Chondrocyte (in vitro differentiated cells): ENCODE results near the gene RAB14. TPM values are rescaled to one million over a fixed set of nuclear protein-coding genes. Genes with fewer than 3 reads are reported as not detected.

Source experiments
- DNase-seq: peaks from one replicate; pipeline ENCODE4 v3.0.0; 2021; ENCODE audit warnings: mixed read lengths, low spot score
- H3K27ac Mint-ChIP-seq: one replicate; pipeline ENCODE4 v1.8.0; 2021; ENCODE audit warnings: mild to moderate bottlenecking, moderate library complexity, mixed read lengths; ENCODE audit not compliant: unreplicated experiment
- H3K27me3 Mint-ChIP-seq: 2 replicates; pipeline ENCODE4 v1.8.0; 2021; ENCODE audit warnings: low read depth, mixed read lengths
- H3K36me3 Mint-ChIP-seq: 2 replicates; pipeline ENCODE4 v1.8.0; 2021; ENCODE audit warnings: low read depth, mixed read lengths
- H3K4me1 Mint-ChIP-seq: 2 replicates; pipeline ENCODE4 v1.8.0; 2021; ENCODE audit warnings: low read depth, mild to moderate bottlenecking, mixed read lengths
- H3K4me3 Mint-ChIP-seq: one replicate; pipeline ENCODE4 v1.8.0; 2021; ENCODE audit warnings: mild to moderate bottlenecking, moderate library complexity, mixed read lengths; ENCODE audit not compliant: unreplicated experiment
- H3K9me3 Mint-ChIP-seq: 2 replicates; pipeline ENCODE4 v1.8.0; 2021; ENCODE audit warnings: low read depth, mixed read lengths
- total RNA-seq: library from RNA; stranded (reverse); gene quantifications from 3 replicates; pipeline ENCODE4 v1.2.1, GENCODE V29; 2021
- TF ChIP-seq, protein P1 (sequence below): fragments of 200-600 bp; sonication (generic); IDR thresholded peaks from 2 replicates; pipeline ENCODE4 v1.5.0; 2021; ENCODE audit warnings: antibody characterized with exemption, mild to moderate bottlenecking, moderate library complexity

The RAB14 gene
- total RNA-seq, 1 donor from 2014 or later: 64.3 TPM

GRCh38 chr9:121143771-121144170 is 57.9 kb downstream of the RAB14 start:
- TF ChIP-seq, protein P1, sequence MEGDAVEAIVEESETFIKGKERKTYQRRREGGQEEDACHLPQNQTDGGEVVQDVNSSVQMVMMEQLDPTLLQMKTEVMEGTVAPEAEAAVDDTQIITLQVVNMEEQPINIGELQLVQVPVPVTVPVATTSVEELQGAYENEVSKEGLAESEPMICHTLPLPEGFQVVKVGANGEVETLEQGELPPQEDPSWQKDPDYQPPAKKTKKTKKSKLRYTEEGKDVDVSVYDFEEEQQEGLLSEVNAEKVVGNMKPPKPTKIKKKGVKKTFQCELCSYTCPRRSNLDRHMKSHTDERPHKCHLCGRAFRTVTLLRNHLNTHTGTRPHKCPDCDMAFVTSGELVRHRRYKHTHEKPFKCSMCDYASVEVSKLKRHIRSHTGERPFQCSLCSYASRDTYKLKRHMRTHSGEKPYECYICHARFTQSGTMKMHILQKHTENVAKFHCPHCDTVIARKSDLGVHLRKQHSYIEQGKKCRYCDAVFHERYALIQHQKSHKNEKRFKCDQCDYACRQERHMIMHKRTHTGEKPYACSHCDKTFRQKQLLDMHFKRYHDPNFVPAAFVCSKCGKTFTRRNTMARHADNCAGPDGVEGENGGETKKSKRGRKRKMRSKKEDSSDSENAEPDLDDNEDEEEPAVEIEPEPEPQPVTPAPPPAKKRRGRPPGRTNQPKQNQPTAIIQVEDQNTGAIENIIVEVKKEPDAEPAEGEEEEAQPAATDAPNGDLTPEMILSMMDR: no peak
- Mint-ChIP-seq H3K27ac (no peak overlapping the region), H3K4me1 (no peaks in the 10 kb centered on the region), H3K36me3 (peaks cover 43% of the 10 kb centered on the region), H3K27me3 (no peaks in the 10 kb centered on the region), H3K4me3 (no peak overlapping the region), H3K9me3 (no peaks in the 10 kb centered on the region)
- no peak for DNase-seq

DNA sequence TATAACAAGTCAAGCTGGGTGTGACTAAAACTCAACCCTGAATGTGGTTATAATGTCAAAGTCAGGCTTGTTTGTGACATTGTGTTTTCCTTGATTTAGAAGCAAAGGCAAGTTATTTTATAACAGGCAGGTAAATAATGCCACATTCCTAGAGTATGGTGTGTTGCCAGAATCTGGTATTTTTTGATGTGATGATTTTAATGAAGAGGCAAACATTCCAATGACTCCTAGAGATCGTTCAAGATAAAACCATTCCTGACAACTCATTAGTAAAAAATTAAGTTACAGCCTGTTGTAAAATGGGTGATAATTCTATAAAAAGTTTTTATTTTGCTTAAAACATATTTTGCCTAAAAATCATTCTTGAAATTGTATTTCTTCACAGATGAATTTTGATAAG is 60.0 kb downstream of the RAB14 start:
- H3K9me3 Mint-ChIP-seq: no peaks in the 10 kb centered on the region
- no peak overlapping the region for H3K4me3 Mint-ChIP-seq
- H3K4me1 Mint-ChIP-seq: no peaks in the 10 kb centered on the region
- H3K36me3 Mint-ChIP-seq: peaks cover 38% of the 10 kb centered on the region
- TF ChIP-seq, protein P1: no peak
- no peak for DNase-seq
- H3K27ac Mint-ChIP-seq: no peak overlapping the region
- H3K27me3 Mint-ChIP-seq: no peaks in the 10 kb centered on the region

- DNase-seq: no peak
- TF ChIP-seq, protein P1: no peak
- Mint-ChIP-seq H3K36me3 (peaks cover 35% of the 10 kb centered on the region), H3K9me3 (no peaks in the 10 kb centered on the region), H3K4me3 (no peak overlapping the region), H3K27me3 (no peaks in the 10 kb centered on the region), H3K27ac (no peak overlapping the region), H3K4me1 (no peaks in the 10 kb centered on the region)
These were observed 60.4 kb downstream of the RAB14 start for GRCh38 chr9:121141306-121141705.

GRCh38 chr9:121140162-121140561 is 61.5 kb downstream of the RAB14 start:
- H3K27ac Mint-ChIP-seq: no peak overlapping the region
- DNase-seq: no peak
- TF ChIP-seq, protein P1: no peak
- no peaks in the 10 kb centered on the region for H3K4me1 Mint-ChIP-seq
- H3K36me3 Mint-ChIP-seq: peaks cover 34% of the 10 kb centered on the region
- no peaks in the 10 kb centered on the region for H3K9me3 Mint-ChIP-seq
- no peak overlapping the region for H3K4me3 Mint-ChIP-seq
- H3K27me3 Mint-ChIP-seq: no peaks in the 10 kb centered on the region

DNA sequence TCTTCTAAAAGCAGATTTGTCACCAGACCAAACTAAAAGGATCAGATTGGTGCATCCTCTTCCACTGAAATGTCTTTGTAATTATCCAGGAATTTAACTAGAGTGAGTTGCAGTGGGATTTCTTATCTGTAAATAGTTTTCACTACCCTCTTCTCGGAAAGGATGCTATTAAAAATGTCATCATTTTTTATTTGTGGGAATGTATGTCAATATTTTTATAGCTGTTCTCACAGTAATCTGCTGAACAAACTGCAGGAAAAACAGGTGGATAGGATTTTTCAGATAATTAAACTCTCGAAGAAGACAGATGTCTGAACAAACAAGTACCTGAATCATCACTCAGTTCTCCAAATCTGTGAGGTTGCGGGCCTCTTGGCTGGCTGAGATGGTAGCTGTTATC is 62.7 kb downstream of the RAB14 start:
- Mint-ChIP-seq H3K27me3 (no peaks in the 10 kb centered on the region), H3K9me3 (no peaks in the 10 kb centered on the region), H3K4me3 (no peak overlapping the region), H3K27ac (no peak overlapping the region), H3K4me1 (no peaks in the 10 kb centered on the region), H3K36me3 (peaks cover 22% of the 10 kb centered on the region)
- DNase-seq: no peak
- TF ChIP-seq, protein P1: no peak
